HK-2 (cell line): Measurements from ENCODE around the gene TRIM71.

Experiments
- DNase-seq: peaks from one replicate; pipeline ENCODE4 v3.0.0-alpha.2; 2018; ENCODE audit not compliant: unreplicated experiment

The TRIM71 gene

GRCh38 chr3:32866533-32866932 lies 48.7 kb downstream of the TRIM71 start:
- DNase-seq: no peak

- DNase-seq: no peak
Measured at GRCh38 chr3:32867954-32868353, 50.2 kb downstream of the TRIM71 start.

- no peak for DNase-seq
Measured at GRCh38 chr3:32868719-32869512, 51.1 kb downstream of the TRIM71 start.

GRCh38 chr3:32869513-32870047 lies 51.8 kb downstream of the TRIM71 start:
- no peak for DNase-seq

GRCh38 chr3:32870373-32871095 lies 52.7 kb downstream of the TRIM71 start:
- DNase-seq: no peak

GRCh38 chr3:32871273-32871672 lies 53.5 kb downstream of the TRIM71 start:
- no peak for DNase-seq

- DNase-seq: no peak
Measured at GRCh38 chr3:32872487-32873382, 54.9 kb downstream of the TRIM71 start.

- no peak for DNase-seq
Measured at GRCh38 chr3:32873531-32874130, 55.8 kb downstream of the TRIM71 start.

- no peak for DNase-seq
Measured at GRCh38 chr3:32876920-32877319, 59.1 kb downstream of the TRIM71 start.

GRCh38 chr3:32877598-32877997 lies 59.8 kb downstream of the TRIM71 start:
- DNase-seq: no peak

GRCh38 chr3:32880225-32880624 lies 62.4 kb downstream of the TRIM71 start:
- no peak for DNase-seq

GRCh38 chr3:32881624-32882023 lies 63.8 kb downstream of the TRIM71 start:
- no peak for DNase-seq

GRCh38 chr3:32882189-32882588 lies 64.4 kb downstream of the TRIM71 start:
- no peak for DNase-seq

GRCh38 chr3:32882603-32883025 lies 64.8 kb downstream of the TRIM71 start:
- DNase-seq: no peak

GRCh38 chr3:32883817-32884216 lies 66.0 kb downstream of the TRIM71 start:
- DNase-seq: no peak

- DNase-seq: no peak
Measured at GRCh38 chr3:32884591-32884990, 66.8 kb downstream of the TRIM71 start.

- no peak for DNase-seq
Measured at GRCh38 chr3:32885283-32885901, 67.6 kb downstream of the TRIM71 start.

- DNase-seq: no peak
Measured at GRCh38 chr3:32886296-32886695, 68.5 kb downstream of the TRIM71 start.

- DNase-seq: no peak
Measured at GRCh38 chr3:32886911-32887310, 69.1 kb downstream of the TRIM71 start.

GRCh38 chr3:32888739-32889138 lies 70.9 kb downstream of the TRIM71 start:
- DNase-seq: no peak
